Osteocyte (in vitro differentiated cells): ENCODE data around the gene ST14. TPM values are rescaled to one million over a fixed set of nuclear protein-coding genes. Genes with fewer than 3 reads are reported as not detected.

Experiments used
- DNase-seq: peaks from one replicate; pipeline ENCODE4 v3.0.0; 2021; ENCODE audit warnings: mixed read lengths; ENCODE audit not compliant: unreplicated experiment; ENCODE audit errors: extremely low spot score
- H3K27ac Mint-ChIP-seq: one replicate; pipeline ENCODE4 v1.8.0; 2021; ENCODE audit warnings: mild to moderate bottlenecking, mixed read lengths; ENCODE audit not compliant: unreplicated experiment
- H3K27me3 Mint-ChIP-seq: one replicate; pipeline ENCODE4 v1.8.0; 2021; ENCODE audit warnings: mixed read lengths; ENCODE audit not compliant: unreplicated experiment
- H3K36me3 Mint-ChIP-seq: one replicate; pipeline ENCODE4 v1.8.0; 2021; ENCODE audit warnings: mixed read lengths; ENCODE audit not compliant: unreplicated experiment
- H3K4me1 Mint-ChIP-seq: one replicate; pipeline ENCODE4 v1.8.0; 2021; ENCODE audit warnings: mixed read lengths; ENCODE audit not compliant: unreplicated experiment
- H3K4me3 Mint-ChIP-seq: one replicate; pipeline ENCODE4 v1.8.0; 2021; ENCODE audit warnings: mild to moderate bottlenecking, moderate library complexity, mixed read lengths; ENCODE audit not compliant: unreplicated experiment
- H3K9me3 Mint-ChIP-seq: one replicate; pipeline ENCODE4 v1.8.0; 2021; ENCODE audit warnings: mixed read lengths; ENCODE audit not compliant: unreplicated experiment
- total RNA-seq: library from RNA; stranded (reverse); gene quantifications from 2 replicates; pipeline ENCODE4 v1.2.1, GENCODE V29; 2021
- TF ChIP-seq, protein P1 (sequence below): fragments of 200-600 bp; sonication (generic); IDR thresholded peaks from 2 replicates; pipeline ENCODE4 v1.5.0; 2021; ENCODE audit warnings: antibody characterized with exemption, mild to moderate bottlenecking, moderate library complexity

ST14 gene
- total RNA-seq, 1 donor from 2014 or later: not detected

DNA sequence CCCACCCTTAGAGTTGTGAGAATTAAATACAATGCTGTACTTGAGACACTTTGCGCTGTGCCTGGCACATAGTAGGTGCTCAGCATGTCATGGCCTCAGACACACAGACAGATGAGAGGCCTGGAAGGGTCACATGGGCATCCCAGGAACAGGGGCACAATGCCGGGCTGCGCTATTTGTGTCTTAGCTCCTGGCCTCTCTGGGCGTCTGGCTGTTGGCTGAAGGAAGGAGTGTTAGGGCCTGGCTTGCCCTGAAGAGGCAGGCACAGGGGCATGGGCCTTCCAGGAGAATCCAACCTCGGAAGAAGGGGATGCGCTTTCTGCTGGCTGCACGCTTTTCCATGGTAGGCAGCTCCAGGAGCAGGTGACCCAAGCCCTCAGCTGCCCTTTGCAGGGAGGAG is 41.4 kb downstream of the ST14 start:
- Mint-ChIP-seq H3K9me3 (no peaks in the 10 kb centered on the region), H3K27ac (no peak overlapping the region), H3K4me1 (no peaks in the 10 kb centered on the region), H3K27me3 (peaks cover 16% of the 10 kb centered on the region), H3K36me3 (no peaks in the 10 kb centered on the region), H3K4me3 (no peak overlapping the region)
- TF ChIP-seq, protein P1, sequence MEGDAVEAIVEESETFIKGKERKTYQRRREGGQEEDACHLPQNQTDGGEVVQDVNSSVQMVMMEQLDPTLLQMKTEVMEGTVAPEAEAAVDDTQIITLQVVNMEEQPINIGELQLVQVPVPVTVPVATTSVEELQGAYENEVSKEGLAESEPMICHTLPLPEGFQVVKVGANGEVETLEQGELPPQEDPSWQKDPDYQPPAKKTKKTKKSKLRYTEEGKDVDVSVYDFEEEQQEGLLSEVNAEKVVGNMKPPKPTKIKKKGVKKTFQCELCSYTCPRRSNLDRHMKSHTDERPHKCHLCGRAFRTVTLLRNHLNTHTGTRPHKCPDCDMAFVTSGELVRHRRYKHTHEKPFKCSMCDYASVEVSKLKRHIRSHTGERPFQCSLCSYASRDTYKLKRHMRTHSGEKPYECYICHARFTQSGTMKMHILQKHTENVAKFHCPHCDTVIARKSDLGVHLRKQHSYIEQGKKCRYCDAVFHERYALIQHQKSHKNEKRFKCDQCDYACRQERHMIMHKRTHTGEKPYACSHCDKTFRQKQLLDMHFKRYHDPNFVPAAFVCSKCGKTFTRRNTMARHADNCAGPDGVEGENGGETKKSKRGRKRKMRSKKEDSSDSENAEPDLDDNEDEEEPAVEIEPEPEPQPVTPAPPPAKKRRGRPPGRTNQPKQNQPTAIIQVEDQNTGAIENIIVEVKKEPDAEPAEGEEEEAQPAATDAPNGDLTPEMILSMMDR: no peak
- no peak for DNase-seq

DNA sequence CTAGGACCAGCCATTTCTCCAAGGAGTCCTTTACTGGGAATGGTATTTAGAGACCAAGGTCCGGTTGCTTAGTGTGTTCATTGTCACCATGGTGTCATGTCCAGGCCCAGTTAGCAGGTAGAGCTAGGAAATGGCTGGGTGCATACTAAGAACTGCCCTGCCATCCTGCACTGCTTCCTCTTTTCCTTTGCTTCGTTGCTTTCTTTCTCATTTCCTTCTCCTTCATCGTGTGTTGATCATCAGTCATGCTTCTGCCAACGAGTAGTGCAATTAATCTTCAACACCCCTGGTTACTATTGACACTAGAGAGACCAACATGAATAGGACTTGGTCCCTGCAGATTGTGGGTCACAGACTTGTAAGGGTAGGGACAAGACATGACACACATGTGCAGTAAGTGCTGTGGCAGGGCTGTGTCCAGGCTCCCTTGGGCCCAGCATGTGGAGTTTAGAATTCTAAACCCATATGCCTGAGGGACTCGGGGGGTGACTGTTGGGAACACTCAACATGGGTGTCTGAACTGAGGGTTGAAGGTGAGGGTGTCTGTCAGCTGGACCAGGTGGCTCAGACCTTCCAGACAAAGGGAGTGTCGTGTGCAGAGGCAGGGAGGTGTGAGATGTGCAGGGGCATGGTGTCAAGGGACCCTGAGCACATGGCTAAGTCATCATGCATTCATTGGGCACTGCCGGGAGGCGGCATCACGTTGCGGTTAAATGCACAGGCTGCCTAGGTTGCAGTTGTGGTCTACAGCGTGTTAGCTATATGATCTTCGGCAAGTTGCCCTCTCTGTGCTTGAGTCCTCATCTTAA is 42.6 kb downstream of the ST14 start:
- H3K27ac Mint-ChIP-seq: no peak overlapping the region
- H3K9me3 Mint-ChIP-seq: no peaks in the 10 kb centered on the region
- TF ChIP-seq, protein P1: no peak
- H3K4me3 Mint-ChIP-seq: no peak overlapping the region
- H3K4me1 Mint-ChIP-seq: no peaks in the 10 kb centered on the region
- H3K36me3 Mint-ChIP-seq: no peaks in the 10 kb centered on the region
- H3K27me3 Mint-ChIP-seq: peaks cover 19% of the 10 kb centered on the region
- DNase-seq: no peak

DNA sequence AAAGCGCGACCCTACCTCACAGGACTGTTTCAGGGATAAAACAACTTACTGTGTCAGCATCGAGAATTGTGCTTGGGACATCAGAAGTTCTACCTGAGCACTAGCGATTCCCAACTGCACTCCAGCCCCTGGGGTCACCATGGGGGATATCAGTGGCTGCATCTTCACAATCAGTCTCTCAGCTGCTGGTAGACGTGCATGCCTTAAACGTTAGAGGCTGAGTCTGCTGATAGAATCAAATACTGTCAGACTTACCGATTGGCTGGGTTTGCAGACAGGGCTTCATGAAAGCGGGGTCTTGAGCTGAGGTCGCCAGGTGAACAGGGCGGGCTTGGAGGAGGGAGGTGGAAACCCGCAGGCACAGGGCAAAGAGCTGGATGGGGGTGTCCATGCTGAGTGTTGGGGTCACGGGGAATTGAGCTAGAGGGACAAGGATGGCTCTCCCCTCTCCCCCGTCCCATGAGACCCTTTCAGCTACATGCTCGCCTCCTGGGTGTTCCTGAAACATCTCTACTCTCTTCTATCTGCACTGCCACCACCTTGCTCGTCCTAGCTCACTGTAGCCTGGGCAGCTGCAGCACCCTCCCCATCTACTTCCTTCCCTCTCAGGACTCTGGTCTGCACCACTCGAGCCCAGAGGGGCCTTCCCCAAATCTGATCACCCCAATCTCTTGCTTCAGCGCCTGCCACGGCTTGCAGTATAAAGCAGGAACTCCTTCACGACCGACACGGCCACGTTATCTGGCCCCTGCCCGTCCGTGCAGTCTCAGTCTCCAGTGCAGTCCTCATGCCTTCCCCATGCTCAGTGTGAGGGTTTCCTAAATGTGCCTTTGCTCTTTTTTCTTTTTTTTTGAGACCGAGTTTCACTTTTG is 43.5 kb downstream of the ST14 start:
- H3K9me3 Mint-ChIP-seq: no peaks in the 10 kb centered on the region
- H3K27ac Mint-ChIP-seq: no peak overlapping the region
- H3K4me1 Mint-ChIP-seq: no peaks in the 10 kb centered on the region
- no peaks in the 10 kb centered on the region for H3K36me3 Mint-ChIP-seq
- peaks cover 19% of the 10 kb centered on the region for H3K27me3 Mint-ChIP-seq
- no peak for DNase-seq
- no peak overlapping the region for H3K4me3 Mint-ChIP-seq
- TF ChIP-seq, protein P1: no peak

DNA sequence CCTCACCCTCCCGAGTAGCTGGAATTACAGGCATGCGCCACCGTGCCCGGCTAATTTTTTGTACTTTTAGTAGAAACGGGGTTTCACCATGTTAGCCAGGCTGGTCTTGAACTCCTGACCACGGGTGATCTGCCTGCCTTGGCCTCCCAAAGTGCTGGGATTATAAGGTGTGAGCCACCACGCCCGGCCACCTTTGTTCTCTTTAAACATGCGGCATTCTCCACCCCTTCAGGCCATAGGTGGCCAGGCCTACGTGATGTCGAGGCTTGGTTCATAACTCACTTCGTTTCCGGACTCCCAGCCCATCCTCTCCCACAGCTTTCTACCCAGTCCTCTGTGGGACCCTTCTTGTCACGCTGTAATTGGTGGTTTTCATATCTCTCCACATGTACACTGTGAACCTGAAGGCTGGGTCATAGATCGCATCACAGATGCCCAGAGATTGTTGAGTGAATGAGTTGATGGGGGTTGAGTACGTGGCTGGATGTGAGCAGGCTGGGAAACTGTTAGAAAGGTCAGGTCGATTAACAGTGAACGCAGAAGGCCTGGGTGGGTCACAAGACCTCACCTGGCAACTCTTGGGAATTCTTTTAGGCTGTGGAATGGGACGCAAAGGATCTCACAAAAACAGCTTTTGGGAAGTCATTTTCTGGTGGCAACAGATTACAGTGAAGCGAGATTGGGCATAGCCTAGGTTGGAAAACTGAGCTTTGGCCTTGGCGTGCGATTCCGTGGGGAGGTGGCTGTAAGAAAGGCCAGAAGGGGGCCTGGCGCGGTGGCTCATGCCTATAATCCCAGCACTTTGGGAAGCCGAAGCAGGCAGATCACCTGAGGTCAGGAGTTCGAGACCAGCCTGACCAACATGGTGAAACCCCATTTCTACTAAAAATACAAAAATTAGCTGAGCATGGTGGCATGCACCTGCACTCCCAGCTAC is 44.5 kb downstream of the ST14 start:
- Mint-ChIP-seq H3K9me3 (no peaks in the 10 kb centered on the region), H3K36me3 (no peaks in the 10 kb centered on the region), H3K27me3 (peaks cover 19% of the 10 kb centered on the region), H3K4me3 (no peak overlapping the region), H3K27ac (no peak overlapping the region), H3K4me1 (no peaks in the 10 kb centered on the region)
- TF ChIP-seq, protein P1: no peak
- DNase-seq: no peak
